Measurements from ENCODE around the gene OR2C3.
"Not testable (repeated sequence)": the region's sequence is repeated elsewhere in the genome, so short reads cannot be mapped to it uniquely, and the experiment has no call there.

OR2C3 gene

DNA sequence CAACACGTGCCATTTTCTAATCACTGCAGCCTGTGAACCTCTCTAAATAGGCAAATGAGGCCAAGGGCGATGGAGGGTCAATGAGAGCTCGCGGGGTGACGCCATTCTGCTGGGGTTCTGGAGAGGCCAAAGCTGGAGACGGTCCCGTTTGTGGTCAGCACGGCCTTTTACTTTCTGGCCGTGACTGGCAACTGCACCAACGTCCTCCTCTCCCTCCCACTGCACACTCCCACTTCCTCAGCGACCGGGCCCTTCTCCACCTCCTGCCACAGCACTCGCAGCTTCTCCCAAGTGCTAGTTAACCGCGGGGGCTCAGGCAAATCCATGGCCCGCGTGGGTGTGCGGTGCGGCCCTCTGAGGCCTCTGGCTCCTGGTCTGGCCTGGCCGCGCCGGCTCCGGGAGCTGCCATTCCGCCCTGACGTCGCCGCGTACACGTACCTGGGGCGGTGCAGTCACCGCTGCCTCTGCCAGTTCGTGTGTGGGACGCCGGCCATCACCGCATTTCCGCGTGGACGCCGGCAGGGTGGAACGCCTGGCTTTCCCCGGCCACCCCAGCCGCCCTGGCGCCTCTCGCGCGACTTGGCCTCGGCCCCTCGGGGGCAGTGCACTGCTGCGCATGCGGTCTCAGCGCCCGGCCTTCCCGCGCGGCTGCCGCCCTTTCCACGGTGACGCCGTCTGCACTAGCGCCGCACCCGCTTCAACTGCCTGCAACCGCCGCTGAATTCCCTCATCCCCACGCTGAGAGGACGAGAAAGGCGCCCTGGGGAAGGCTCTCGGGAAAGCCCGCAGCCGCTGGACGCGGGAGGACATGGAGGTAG lies 18.2 kb downstream of the OR2C3 start:
- DNase-seq = no peak

DNA sequence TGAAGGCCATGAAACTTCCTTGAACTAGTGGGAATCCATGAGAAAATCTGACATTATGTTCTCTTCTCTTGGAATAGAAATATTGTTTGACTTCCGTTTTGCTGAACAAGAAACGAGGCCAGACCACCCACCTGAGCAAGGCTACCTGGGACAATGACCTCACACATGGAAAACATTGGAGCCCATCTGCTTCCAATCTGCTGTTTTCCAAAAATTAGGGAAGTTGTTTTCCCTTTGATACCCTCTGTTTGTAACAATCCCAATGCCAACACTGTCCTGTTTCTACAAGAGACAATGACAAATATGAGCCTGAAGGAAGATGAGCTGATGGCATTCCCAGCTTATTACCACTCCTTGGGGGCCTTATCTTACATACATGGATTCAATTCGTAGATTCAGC lies 29.4 kb downstream of the OR2C3 start:
- no peak for DNase-seq

DNA sequence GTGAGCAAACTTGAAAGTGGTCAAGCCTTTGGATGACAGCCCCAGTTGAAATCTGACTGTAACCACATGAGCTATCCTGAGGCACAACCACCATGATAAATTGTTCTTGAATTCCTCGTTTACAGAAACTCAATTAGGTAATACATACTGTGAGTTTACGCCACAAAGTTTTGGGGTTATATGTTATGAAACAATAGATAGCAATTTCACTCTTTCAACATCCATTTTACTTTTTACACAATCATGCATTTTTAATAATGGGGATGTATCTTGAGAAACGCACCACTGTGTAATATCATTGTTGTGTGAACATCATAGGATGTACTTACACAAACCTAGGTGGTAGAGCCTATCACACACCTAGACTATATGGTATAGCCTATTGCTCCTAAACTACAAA lies 35.4 kb downstream of the OR2C3 start:
- DNase-seq = no peak

DNA sequence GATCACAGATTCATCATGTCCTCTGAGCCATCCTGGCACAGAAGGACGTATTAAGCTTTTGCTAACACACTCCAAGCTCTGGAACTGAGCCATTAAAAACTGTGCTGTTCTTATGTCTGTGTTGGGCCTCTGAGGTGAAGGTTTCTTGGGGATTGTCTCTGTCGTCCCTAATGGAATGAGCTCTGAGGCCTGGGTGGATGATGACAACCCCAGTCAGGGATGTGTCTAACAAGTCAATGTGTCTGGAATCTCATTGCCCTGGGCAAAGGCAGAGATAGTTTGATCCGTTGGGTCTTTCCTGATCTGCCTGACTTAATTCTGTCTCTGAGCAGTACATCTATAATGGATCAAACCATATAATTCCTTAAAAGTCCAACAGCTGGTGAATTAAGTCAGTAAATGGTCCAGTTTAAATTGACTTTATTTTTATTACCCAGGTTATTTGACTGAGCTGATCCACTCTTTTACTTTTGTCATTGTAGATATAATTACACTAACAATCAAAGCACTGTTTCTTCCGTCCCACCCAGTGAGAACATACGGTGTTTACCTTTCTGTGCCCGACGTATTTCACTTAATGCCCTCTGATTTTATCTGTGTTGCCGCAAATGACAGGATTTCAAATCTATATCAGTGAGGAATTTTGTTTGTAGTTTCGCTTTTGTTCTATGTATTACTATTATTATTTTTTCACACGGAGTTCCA lies 39.5 kb downstream of the OR2C3 start:
- no peak for DNase-seq

DNA sequence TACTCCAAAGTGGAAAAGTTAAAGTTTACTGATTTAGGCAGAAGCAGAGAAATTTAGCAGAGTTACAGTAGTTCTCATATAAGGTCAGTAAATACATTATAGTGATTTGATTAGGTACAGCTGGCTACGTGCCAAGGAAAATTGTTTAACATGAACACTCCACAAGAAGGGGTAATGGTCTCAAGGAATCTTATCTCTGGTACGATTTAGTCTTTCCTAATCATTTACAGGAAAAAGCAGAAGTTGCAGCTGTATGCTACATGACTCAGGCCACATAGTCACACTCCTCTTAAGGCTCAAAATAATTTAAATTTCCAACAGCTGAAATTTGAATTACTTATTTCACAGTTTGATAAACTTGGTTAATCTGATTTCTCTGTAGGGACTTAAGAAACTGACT lies 41.5 kb downstream of the OR2C3 start:
- no peak for DNase-seq

DNA sequence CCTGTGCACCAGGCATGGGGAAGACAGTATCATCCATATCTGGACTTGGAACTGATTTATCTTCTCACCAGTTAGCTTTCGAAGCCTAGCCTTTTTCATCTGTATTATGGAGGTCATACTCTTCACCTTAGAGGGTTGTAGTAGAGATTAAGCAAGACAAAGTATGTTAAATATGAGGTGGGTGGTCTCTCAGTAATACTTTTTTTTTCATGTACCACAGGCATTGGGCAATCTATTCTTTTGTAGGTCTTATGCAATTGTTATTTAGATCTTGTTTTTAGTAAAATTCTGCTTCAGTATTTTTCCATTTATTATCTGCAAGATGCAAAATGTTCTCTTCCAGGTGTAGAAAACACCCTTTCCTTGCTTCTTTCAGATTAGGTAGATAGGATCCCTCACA lies 43.1 kb downstream of the OR2C3 start:
- DNase-seq = no peak

DNA sequence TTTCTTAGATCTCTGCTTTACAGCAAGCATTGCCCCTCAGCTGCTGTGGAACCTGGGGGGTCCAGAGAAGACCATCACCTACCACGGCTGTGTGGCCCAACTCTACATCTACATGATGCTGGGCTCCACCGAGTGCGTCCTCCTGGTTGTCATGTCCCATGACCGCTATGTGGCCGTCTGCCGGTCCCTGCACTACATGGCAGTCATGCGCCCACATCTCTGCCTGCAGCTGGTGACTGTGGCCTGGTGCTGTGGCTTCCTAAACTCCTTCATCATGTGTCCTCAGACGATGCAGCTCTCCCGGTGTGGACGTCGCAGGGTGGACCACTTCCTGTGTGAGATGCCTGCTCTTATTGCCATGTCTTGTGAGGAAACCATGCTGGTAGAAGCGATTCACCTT lies 44.9 kb downstream of the OR2C3 start:
- DNase-seq = no peak

DNA sequence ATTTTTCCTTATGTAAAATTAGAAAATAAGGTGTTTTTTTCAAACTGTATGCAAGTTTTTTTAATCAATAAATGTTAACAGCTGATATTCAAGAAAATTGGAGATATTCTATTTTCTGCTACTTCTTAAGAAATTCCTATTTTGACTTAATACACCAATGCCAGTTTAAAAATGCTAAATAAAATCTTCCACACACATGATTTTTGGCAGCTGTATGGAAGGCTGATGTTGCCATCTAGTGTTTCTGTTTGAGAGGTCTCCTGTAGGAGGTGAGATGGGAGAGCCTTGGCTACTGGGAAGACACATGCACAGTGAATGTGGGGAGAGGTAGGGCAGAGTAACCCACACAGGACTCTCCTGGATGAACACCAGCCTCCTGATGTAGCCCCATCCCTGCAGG lies 49.2 kb downstream of the OR2C3 start:
- no peak for DNase-seq

DNA sequence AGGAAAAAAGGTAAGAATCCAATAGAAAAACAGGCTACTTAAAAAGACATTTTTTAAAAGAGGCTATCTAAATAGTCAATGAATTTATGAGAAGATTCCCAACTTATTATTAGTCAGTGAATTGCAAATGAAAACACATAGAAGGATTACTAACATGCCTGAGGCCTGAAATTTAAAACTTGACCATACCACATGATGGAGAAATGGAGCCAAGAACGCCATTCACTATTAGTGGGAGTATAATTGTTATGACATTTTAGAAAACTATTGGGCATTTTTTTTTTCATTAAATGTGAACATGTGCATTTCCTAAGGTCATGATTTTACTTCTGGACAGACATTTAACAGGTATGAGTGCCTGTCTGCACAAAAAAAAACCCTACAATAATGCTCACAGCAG lies 53.5 kb downstream of the OR2C3 start:
- DNase-seq = no peak

DNA sequence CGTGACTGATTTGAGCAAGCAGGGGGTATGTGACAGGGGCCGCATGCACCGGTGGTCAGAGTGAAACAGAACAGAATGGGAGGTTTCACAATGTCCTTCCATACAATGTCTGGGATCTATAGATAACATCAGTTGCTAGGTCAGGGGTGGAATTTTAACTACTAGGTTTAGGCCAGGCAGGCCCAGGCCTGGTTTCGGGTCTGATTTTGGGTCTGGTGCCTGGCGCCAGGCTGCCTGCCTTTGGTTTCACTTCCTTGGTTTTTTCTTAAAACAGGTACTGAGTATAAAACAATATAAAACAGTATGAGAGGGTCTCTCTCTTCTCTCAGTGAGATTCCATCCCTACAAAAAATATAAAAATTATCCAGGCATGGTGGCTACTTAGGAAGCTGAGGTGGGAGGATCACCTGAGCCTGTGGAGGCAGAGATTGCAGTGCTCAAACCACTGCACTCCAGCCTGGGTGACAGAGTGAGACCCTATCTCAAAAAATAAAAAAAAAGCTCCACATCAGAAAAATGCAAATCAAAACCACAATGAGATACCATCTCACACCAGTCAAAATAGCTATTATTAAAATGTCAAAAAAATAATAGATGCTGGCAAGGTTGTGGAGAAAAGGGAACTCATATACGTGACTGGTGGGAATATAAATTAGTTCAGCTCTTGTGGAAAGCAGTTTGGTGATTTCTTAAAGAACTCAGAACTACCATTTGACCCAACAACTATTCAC lies 59.7 kb downstream of the OR2C3 start:
- DNase-seq = not testable (repeated sequence)

DNA sequence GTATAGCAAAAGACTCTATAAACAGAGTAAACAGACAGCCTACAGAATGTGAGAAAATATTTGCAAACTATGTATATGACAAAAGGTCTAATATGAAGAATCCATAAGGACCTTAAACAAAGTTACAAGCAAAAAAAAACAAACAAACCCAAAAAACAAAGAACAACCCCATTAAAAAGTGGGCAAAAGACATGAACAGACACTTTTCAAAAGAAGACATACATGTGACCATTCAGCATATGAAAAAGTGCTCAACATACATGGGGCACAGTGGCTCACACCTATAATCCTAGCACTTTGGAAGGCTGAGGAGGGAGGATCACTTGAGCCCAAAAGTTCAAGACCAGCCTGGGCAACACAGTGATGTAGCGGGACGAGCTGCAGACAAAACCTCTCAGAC lies 60.4 kb downstream of the OR2C3 start:
- DNase-seq = no peak

Data from activated CD8-positive, alpha-beta memory T cell treated with anti-CD3 and anti-CD28 coated beads, Interleukin-2, amount 50 U/mL, for 48 hours (primary cell).